Testis (tissue), 2 donors: ENCODE data around the gene CREBRF.
"Not testable (repeated sequence)": the region's sequence is repeated elsewhere in the genome, so short reads cannot be mapped to it uniquely, and the experiment has no call there.

Source experiments
- POLR2A ChIP-seq: fragments of 450-650 bp; IDR thresholded peaks from one replicate; pipeline ENCODE4 v1.6.1; 2017; ENCODE audit warnings: antibody characterized with exemption, mild to moderate bottlenecking, moderate library complexity
- TF ChIP-seq, protein P1 (sequence below), 3 experiments: fragments of 450-650 bp in 2 of 3; fragments of 200-600 bp in 1 of 3; sonication (generic) in 1 of 3; IDR thresholded peaks; one replicate each; pipeline ENCODE4 v1.5.1; 2016 to 2019; ENCODE audit warnings: antibody characterized with exemption in 3 of 3, mild to moderate bottlenecking in 2 of 3, moderate library complexity in 1 of 3

DNA sequence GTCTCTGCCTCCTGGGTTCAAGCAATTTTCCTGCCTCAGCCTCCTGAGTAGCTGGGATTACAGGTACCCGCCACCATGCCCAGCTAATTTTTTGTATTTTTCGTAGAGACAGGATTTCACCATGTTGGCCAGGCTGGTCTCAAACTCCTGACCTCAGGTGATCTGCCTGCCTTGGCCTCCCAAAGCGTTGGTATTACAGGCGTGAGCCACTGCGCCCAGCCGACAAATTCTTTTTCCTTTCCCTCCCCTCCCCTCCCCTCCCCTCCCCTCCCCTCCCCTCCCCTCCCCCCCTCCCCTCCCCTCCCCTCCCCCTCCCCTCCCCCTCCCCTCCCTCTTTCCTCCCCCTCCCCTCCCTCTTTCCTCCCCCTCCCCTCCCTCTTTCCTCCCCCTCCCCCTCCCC is 76.0 kb downstream of the CREBRF start:
- not testable (repeated sequence) for TF ChIP-seq POLR2A
- TF ChIP-seq, protein P1, sequence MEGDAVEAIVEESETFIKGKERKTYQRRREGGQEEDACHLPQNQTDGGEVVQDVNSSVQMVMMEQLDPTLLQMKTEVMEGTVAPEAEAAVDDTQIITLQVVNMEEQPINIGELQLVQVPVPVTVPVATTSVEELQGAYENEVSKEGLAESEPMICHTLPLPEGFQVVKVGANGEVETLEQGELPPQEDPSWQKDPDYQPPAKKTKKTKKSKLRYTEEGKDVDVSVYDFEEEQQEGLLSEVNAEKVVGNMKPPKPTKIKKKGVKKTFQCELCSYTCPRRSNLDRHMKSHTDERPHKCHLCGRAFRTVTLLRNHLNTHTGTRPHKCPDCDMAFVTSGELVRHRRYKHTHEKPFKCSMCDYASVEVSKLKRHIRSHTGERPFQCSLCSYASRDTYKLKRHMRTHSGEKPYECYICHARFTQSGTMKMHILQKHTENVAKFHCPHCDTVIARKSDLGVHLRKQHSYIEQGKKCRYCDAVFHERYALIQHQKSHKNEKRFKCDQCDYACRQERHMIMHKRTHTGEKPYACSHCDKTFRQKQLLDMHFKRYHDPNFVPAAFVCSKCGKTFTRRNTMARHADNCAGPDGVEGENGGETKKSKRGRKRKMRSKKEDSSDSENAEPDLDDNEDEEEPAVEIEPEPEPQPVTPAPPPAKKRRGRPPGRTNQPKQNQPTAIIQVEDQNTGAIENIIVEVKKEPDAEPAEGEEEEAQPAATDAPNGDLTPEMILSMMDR (IDR thresholded peaks at IDR 0.05): not testable (repeated sequence)
